GM23338 (cell line): ENCODE measurements around the gene IGLL5.

ENCODE experiments used
- CREB1 ChIP-seq: fragments of 250-450 bp; sonication (Bioruptor Pico); IDR thresholded peaks from 2 replicates; pipeline ENCODE4 v1.5.0; 2020; ENCODE audit warnings: low read depth, mild to moderate bottlenecking, moderate library complexity
- EZH2 ChIP-seq: fragments of 200-600 bp; sonication (generic); IDR thresholded peaks from one replicate; pipeline ENCODE4 v1.8.0; 2017; ENCODE audit warnings: antibody characterized with exemption, mild to moderate bottlenecking, low read depth; ENCODE audit not compliant: unreplicated experiment
- EZH2phosphoT487 ChIP-seq: fragments of 200-600 bp; sonication (generic); IDR thresholded peaks from one replicate; pipeline ENCODE4 v1.8.1; 2018; ENCODE audit warnings: antibody characterized with exemption; ENCODE audit not compliant: unreplicated experiment
- JUNB ChIP-seq: IDR thresholded peaks from one replicate; pipeline ENCODE4 v1.6.1; 2016; ENCODE audit warnings: antibody characterized with exemption; ENCODE audit not compliant: unreplicated experiment
- NANOG ChIP-seq: IDR thresholded peaks from 2 replicates; pipeline ENCODE4 v1.6.1; 2016; ENCODE audit warnings: antibody characterized with exemption, borderline replicate concordance
- POLR2AphosphoS5 ChIP-seq: IDR thresholded peaks from 2 replicates; pipeline ENCODE4 v1.6.1; 2016; ENCODE audit warnings: antibody characterized with exemption, low read depth
- STAT1 ChIP-seq: IDR thresholded peaks from one replicate; pipeline ENCODE4 v1.6.1; 2016; ENCODE audit warnings: antibody characterized with exemption; ENCODE audit not compliant: unreplicated experiment
- TF ChIP-seq, protein P1 (sequence below), 2 experiments: fragments of 200-600 bp in 1 of 2; sonication (generic) in 1 of 2; conservative IDR thresholded peaks; 2 replicates each; pipeline versions ENCODE4 v1.5.1 to v1.6.1; 2016 to 2017; ENCODE audit warnings: antibody characterized with exemption in 2 of 2, low read depth in 2 of 2, mild to moderate bottlenecking in 2 of 2, moderate library complexity in 1 of 2
- TF ChIP-seq, protein P2 (sequence below): IDR thresholded peaks from one replicate; pipeline ENCODE4 v1.6.1; 2018; ENCODE audit warnings: antibody characterized with exemption; ENCODE audit not compliant: unreplicated experiment
- TF ChIP-seq, protein P3 (sequence below): IDR thresholded peaks from 2 replicates; pipeline ENCODE4 v1.6.1; 2016; ENCODE audit warnings: antibody characterized with exemption
- TF ChIP-seq, protein P4 (sequence below): fragments of 250-450 bp; sonication (Bioruptor Pico); IDR thresholded peaks from 2 replicates; pipeline ENCODE4 v1.5.0; 2020; ENCODE audit warnings: mild to moderate bottlenecking, moderate library complexity

DNA sequence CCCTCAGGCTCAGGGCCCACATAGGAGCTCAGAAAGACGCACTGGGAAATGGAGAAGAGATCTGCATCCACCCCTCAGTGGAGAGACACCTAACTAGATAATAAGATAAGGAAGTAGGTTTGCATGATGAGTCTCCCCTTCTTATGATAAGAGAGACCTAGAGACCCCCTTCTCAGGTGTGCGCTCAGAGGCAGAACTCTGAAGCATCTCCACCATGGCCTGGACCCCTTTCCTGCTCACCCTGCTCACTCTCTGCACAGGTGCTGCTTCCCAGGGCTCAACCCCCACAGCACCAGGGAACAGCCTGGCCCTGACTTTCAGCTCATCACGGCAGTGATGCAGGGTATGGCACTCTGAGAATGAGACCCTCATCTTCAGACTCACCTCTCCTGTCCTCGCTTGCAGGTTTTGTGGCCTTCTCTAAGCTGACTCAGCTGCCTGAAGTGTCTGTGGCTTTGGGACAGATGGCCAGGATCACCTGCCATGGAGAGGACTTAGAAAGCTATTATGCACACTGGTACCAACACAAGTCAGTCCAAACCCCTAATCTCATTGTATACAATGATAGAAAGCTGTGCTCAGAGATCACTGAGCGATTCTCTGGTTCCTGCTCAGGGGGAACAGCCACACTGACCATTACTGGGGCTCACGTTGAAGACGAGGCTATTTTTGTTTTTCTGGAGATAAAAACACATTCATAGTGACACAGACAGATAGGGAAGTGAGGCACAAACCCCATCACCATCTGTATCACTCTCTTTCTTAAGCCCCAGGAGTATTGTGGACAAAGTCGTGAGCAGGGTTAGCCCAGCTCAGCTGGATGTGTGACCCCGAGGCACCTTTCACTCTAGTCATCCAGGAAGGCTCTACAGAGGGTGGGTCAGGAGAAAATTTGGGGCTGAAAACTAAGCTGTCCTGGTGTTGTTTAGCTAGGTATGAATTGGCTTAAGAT, 29.7 kb upstream of the IGLL5 start:
- no peak for TF ChIP-seq EZH2
- no peak for TF ChIP-seq JUNB
- TF ChIP-seq, protein P1, sequence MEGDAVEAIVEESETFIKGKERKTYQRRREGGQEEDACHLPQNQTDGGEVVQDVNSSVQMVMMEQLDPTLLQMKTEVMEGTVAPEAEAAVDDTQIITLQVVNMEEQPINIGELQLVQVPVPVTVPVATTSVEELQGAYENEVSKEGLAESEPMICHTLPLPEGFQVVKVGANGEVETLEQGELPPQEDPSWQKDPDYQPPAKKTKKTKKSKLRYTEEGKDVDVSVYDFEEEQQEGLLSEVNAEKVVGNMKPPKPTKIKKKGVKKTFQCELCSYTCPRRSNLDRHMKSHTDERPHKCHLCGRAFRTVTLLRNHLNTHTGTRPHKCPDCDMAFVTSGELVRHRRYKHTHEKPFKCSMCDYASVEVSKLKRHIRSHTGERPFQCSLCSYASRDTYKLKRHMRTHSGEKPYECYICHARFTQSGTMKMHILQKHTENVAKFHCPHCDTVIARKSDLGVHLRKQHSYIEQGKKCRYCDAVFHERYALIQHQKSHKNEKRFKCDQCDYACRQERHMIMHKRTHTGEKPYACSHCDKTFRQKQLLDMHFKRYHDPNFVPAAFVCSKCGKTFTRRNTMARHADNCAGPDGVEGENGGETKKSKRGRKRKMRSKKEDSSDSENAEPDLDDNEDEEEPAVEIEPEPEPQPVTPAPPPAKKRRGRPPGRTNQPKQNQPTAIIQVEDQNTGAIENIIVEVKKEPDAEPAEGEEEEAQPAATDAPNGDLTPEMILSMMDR (conservative IDR thresholded peaks at IDR 0.05; ENCODE audit: low read depth in 2 of 2): no peak
- TF ChIP-seq, protein P2, sequence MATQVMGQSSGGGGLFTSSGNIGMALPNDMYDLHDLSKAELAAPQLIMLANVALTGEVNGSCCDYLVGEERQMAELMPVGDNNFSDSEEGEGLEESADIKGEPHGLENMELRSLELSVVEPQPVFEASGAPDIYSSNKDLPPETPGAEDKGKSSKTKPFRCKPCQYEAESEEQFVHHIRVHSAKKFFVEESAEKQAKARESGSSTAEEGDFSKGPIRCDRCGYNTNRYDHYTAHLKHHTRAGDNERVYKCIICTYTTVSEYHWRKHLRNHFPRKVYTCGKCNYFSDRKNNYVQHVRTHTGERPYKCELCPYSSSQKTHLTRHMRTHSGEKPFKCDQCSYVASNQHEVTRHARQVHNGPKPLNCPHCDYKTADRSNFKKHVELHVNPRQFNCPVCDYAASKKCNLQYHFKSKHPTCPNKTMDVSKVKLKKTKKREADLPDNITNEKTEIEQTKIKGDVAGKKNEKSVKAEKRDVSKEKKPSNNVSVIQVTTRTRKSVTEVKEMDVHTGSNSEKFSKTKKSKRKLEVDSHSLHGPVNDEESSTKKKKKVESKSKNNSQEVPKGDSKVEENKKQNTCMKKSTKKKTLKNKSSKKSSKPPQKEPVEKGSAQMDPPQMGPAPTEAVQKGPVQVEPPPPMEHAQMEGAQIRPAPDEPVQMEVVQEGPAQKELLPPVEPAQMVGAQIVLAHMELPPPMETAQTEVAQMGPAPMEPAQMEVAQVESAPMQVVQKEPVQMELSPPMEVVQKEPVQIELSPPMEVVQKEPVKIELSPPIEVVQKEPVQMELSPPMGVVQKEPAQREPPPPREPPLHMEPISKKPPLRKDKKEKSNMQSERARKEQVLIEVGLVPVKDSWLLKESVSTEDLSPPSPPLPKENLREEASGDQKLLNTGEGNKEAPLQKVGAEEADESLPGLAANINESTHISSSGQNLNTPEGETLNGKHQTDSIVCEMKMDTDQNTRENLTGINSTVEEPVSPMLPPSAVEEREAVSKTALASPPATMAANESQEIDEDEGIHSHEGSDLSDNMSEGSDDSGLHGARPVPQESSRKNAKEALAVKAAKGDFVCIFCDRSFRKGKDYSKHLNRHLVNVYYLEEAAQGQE: no peak
- TF ChIP-seq POLR2AphosphoS5: no peak
- TF ChIP-seq EZH2phosphoT487: no peak
- no peak for TF ChIP-seq STAT1
- TF ChIP-seq, protein P3, sequence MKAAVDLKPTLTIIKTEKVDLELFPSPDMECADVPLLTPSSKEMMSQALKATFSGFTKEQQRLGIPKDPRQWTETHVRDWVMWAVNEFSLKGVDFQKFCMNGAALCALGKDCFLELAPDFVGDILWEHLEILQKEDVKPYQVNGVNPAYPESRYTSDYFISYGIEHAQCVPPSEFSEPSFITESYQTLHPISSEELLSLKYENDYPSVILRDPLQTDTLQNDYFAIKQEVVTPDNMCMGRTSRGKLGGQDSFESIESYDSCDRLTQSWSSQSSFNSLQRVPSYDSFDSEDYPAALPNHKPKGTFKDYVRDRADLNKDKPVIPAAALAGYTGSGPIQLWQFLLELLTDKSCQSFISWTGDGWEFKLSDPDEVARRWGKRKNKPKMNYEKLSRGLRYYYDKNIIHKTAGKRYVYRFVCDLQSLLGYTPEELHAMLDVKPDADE: no peak
- TF ChIP-seq, protein P4, sequence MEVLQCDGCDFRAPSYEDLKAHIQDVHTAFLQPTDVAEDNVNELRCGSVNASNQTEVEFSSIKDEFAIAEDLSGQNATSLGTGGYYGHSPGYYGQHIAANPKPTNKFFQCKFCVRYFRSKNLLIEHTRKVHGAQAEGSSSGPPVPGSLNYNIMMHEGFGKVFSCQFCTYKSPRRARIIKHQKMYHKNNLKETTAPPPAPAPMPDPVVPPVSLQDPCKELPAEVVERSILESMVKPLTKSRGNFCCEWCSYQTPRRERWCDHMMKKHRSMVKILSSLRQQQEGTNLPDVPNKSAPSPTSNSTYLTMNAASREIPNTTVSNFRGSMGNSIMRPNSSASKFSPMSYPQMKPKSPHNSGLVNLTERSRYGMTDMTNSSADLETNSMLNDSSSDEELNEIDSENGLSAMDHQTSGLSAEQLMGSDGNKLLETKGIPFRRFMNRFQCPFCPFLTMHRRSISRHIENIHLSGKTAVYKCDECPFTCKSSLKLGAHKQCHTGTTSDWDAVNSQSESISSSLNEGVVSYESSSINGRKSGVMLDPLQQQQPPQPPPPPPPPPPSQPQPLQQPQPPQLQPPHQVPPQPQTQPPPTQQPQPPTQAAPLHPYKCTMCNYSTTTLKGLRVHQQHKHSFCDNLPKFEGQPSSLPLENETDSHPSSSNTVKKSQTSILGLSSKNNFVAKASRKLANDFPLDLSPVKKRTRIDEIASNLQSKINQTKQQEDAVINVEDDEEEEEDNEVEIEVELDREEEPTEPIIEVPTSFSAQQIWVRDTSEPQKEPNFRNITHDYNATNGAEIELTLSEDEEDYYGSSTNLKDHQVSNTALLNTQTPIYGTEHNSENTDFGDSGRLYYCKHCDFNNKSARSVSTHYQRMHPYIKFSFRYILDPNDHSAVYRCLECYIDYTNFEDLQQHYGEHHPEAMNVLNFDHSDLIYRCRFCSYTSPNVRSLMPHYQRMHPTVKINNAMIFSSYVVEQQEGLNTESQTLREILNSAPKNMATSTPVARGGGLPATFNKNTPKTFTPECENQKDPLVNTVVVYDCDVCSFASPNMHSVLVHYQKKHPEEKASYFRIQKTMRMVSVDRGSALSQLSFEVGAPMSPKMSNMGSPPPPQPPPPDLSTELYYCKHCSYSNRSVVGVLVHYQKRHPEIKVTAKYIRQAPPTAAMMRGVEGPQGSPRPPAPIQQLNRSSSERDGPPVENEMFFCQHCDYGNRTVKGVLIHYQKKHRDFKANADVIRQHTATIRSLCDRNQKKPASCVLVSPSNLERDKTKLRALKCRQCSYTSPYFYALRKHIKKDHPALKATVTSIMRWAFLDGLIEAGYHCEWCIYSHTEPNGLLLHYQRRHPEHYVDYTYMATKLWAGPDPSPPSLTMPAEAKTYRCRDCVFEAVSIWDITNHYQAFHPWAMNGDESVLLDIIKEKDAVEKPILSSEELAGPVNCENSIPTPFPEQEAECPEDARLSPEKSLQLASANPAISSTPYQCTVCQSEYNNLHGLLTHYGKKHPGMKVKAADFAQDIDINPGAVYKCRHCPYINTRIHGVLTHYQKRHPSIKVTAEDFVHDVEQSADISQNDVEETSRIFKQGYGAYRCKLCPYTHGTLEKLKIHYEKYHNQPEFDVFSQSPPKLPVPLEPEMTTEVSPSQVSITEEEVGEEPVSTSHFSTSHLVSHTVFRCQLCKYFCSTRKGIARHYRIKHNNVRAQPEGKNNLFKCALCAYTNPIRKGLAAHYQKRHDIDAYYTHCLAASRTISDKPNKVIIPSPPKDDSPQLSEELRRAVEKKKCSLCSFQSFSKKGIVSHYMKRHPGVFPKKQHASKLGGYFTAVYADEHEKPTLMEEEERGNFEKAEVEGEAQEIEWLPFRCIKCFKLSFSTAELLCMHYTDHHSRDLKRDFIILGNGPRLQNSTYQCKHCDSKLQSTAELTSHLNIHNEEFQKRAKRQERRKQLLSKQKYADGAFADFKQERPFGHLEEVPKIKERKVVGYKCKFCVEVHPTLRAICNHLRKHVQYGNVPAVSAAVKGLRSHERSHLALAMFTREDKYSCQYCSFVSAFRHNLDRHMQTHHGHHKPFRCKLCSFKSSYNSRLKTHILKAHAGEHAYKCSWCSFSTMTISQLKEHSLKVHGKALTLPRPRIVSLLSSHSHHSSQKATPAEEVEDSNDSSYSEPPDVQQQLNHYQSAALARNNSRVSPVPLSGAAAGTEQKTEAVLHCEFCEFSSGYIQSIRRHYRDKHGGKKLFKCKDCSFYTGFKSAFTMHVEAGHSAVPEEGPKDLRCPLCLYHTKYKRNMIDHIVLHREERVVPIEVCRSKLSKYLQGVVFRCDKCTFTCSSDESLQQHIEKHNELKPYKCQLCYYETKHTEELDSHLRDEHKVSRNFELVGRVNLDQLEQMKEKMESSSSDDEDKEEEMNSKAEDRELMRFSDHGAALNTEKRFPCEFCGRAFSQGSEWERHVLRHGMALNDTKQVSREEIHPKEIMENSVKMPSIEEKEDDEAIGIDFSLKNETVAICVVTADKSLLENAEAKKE: no peak
- TF ChIP-seq CREB1: no peak
- TF ChIP-seq NANOG: no peak
